A549 (cell line): ENCODE results near the gene HNMT. TPM values are rescaled to one million over a fixed set of nuclear protein-coding genes. Genes with fewer than 3 reads are reported as not detected.

Experiments used
- ATAC-seq, 2 experiments: fragments of 200-7000 bp in 1 of 2; fragments of >200 bp in 1 of 2; cut with Nextera tagmentation in 1 of 2; cut with Tn5 transposase in 1 of 2; 3 replicates each; pipeline versions ENCODE4 v1.8.0 to v1.9.1; 2018 to 2020; ENCODE audit warnings: mild to moderate bottlenecking in 1 of 2, moderate library complexity in 1 of 2
- CTCF ChIA-PET: fragments of 300-600 bp; sonication (Branson Sonifier 250); formaldehyde crosslinking; extraction: SDS; loops from one replicate; lab custom pipeline; 2021; ENCODE audit warnings: antibody characterized with exemption, inconsistent platforms; lab: Yijun Ruan, JAX
- POLR2A ChIA-PET: fragments of 350-600 bp; formaldehyde crosslinking; extraction: SDS; loops from one replicate; lab custom pipeline; 2021; ENCODE audit warnings: antibody characterized with exemption, inconsistent platforms; lab: Yijun Ruan, JAX
- DNase-seq, 2 experiments: peaks; one replicate each; pipeline versions ENCODE4 v3.0.0 to v3.0.0-alpha.2; 2011 to 2016; ENCODE audit warnings: low read depth in 1 of 2, low spot score in 1 of 2
- FAIRE-seq: peaks from 2 replicates; lab custom pipeline; 2011; peaks lifted over from hg19 to GRCh38; lab: Jason Lieb, UNC
- H3K27ac ChIP-seq, 2 experiments: fragments of >200 bp; sonication (Bioruptor Twin); formaldehyde crosslinking; 3 replicates each; pipeline ENCODE4 v1.5.1; 2016 to 2017
- H3K4me1 ChIP-seq: fragments of >200 bp; sonication (Bioruptor Twin); formaldehyde crosslinking; 3 replicates; pipeline ENCODE4 v1.6.1; 2016
- H3K4me2 ChIP-seq: fragments of >200 bp; sonication (Bioruptor Twin); formaldehyde crosslinking; 3 replicates; pipeline ENCODE4 v1.6.1; 2016
- H3K4me3 ChIP-seq: fragments of >200 bp; sonication (Bioruptor Twin); formaldehyde crosslinking; 3 replicates; pipeline ENCODE4 v1.5.1; 2016
- H3K9me3 ChIP-seq: fragments of >200 bp; sonication (Bioruptor Twin); formaldehyde crosslinking; 3 replicates; pipeline ENCODE4 v1.6.1; 2016
- CHD4 ChIP-seq: fragments of 200-600 bp; sonication (generic); IDR thresholded peaks from 2 replicates; pipeline ENCODE4 v1.6.1; 2016; ENCODE audit warnings: antibody characterized with exemption, mild to moderate bottlenecking, borderline replicate concordance
- EP300 ChIP-seq, 2 experiments: fragments of >200 bp; sonication (Bioruptor Twin); formaldehyde crosslinking; IDR thresholded peaks; 2 replicates in 1 of 2; 3 replicates in 1 of 2; pipeline ENCODE4 v1.6.1; 2016 to 2017
- FOSB ChIP-seq: fragments of 250-450 bp; sonication (Bioruptor Pico); IDR thresholded peaks from 2 replicates; pipeline ENCODE4 v1.5.0; 2020; ENCODE audit warnings: mild to moderate bottlenecking, moderate library complexity
- FOXS1 ChIP-seq: fragments of 250-450 bp; sonication (Bioruptor Pico); IDR thresholded peaks from 2 replicates; pipeline ENCODE4 v1.5.0; 2020; ENCODE audit warnings: mild to moderate bottlenecking, moderate library complexity
- GATA3 ChIP-seq: IDR thresholded peaks from 2 replicates; pipeline ENCODE4 v1.6.1; 2012; ENCODE audit warnings: borderline replicate concordance
- HEYL ChIP-seq: fragments of 250-450 bp; sonication (Bioruptor Pico); IDR thresholded peaks from 2 replicates; pipeline ENCODE4 v1.8.0; 2021; ENCODE audit warnings: mild to moderate bottlenecking, moderate library complexity
- HOXB5 ChIP-seq: fragments of 250-450 bp; sonication (Bioruptor Pico); IDR thresholded peaks from 2 replicates; pipeline ENCODE4 v1.5.0; 2020; ENCODE audit warnings: mild to moderate bottlenecking, moderate library complexity
- MAFK ChIP-seq: fragments of 450-650 bp; IDR thresholded peaks from 2 replicates; pipeline ENCODE4 v1.6.1; 2014; ENCODE audit not compliant: partially characterized antibody
- MYC ChIP-seq: IDR thresholded peaks from 2 replicates; pipeline ENCODE4 v1.6.1; 2012; ENCODE audit warnings: mild to moderate bottlenecking, inconsistent platforms, low read length, improper control_type of control experiment, borderline replicate concordance
- PHF8 ChIP-seq: fragments of 200-600 bp; sonication (generic); IDR thresholded peaks from 2 replicates; pipeline ENCODE4 v1.6.1; 2016; ENCODE audit warnings: low read depth, mild to moderate bottlenecking, antibody characterized with exemption, moderate library complexity, borderline replicate concordance
- POLR2A ChIP-seq: IDR thresholded peaks from 2 replicates; pipeline ENCODE4 v1.6.1; 2012; ENCODE audit warnings: mild to moderate bottlenecking, low read length
- POLR2AphosphoS2 ChIP-seq: conservative IDR thresholded peaks from 2 replicates; pipeline ENCODE4 v1.6.1; 2012; ENCODE audit warnings: low read length, improper control_type of control experiment, inconsistent platforms
- RAD21 ChIP-seq, 2 experiments: fragments of >200 bp in 1 of 2; sonication (Bioruptor Twin) in 1 of 2; formaldehyde crosslinking in 1 of 2; IDR thresholded peaks in 1 of 2; conservative IDR thresholded peaks in 1 of 2; 2 replicates in 1 of 2; 3 replicates in 1 of 2; pipeline ENCODE4 v1.6.1; 2012 to 2018; ENCODE audit warnings: inconsistent platforms in 1 of 2
- RCOR1 ChIP-seq: fragments of 150-350 bp; IDR thresholded peaks from 2 replicates; pipeline ENCODE4 v1.6.1; 2014; ENCODE audit warnings: antibody characterized with exemption, low read length, low read depth
- RNF2 ChIP-seq: fragments of 200-600 bp; sonication (generic); IDR thresholded peaks from 2 replicates; pipeline ENCODE4 v1.6.1; 2016; ENCODE audit warnings: low read depth, mild to moderate bottlenecking, antibody characterized with exemption, moderate library complexity, borderline replicate concordance
- SMC3 ChIP-seq: fragments of >200 bp; sonication (Bioruptor Twin); formaldehyde crosslinking; IDR thresholded peaks from 3 replicates; pipeline ENCODE4 v1.6.1; 2018; ENCODE audit warnings: inconsistent platforms
- SREBF2 ChIP-seq: fragments of 450-650 bp; IDR thresholded peaks from 2 replicates; pipeline ENCODE4 v1.6.1; 2014; ENCODE audit warnings: mild to moderate bottlenecking, moderate library complexity
- ZFP36 ChIP-seq: fragments of 450-650 bp; IDR thresholded peaks from 2 replicates; pipeline ENCODE4 v1.6.1; 2014; ENCODE audit warnings: borderline replicate concordance; ENCODE audit not compliant: partially characterized antibody
- ZNF302 ChIP-seq: fragments of 250-450 bp; sonication (Bioruptor Pico); IDR thresholded peaks from 2 replicates; pipeline ENCODE4 v1.9.0; 2021; ENCODE audit warnings: inconsistent platforms, mild to moderate bottlenecking, moderate library complexity
- ZSCAN20 ChIP-seq: fragments of 250-450 bp; sonication (Bioruptor Pico); IDR thresholded peaks from 2 replicates; pipeline ENCODE4 v1.8.0; 2022; ENCODE audit warnings: mild to moderate bottlenecking, moderate library complexity
- WGBS: methylation state at CpG from one replicate; pipeline ENCODE4 v1.1.6; 2017; ENCODE audit errors: missing lambda C conversion rate; 5-methylcytosine and 5-hydroxymethylcytosine counted together
- polyA plus RNA-seq, 4 experiments: library from polyadenylated mRNA; depleted of rRNA in 3 of 4; stranded (reverse); fragments of >200 nt; fragmentation: RNase III in 1 of 4; extraction: RNeasy Plus Mini Kit Qiagen cat#74134 plus additional on column Dnase treatment in 1 of 4; gene quantifications; 2 replicates in 3 of 4; 3 replicates in 1 of 4; pipeline ENCODE4 v1.2.3, GENCODE V29; 2011 to 2017
- TF ChIP-seq, protein P1 (sequence below): IDR thresholded peaks from 2 replicates; pipeline ENCODE4 v1.6.1; 2012
- TF ChIP-seq, protein P2 (sequence below): IDR thresholded peaks from 2 replicates; pipeline ENCODE4 v1.6.1; 2012; ENCODE audit warnings: low read depth, borderline replicate concordance
- TF ChIP-seq, protein P3 (sequence below): fragments of >200 bp; sonication (Bioruptor Twin); formaldehyde crosslinking; IDR thresholded peaks from 3 replicates; pipeline ENCODE4 v1.6.1; 2016
- TF ChIP-seq, protein P4 (sequence below): fragments of >200 bp; sonication (Bioruptor Twin); formaldehyde crosslinking; IDR thresholded peaks from 3 replicates; pipeline ENCODE4 v1.5.1; 2016
- TF ChIP-seq, protein P5 (sequence below): fragments of 200-600 bp; sonication (generic); IDR thresholded peaks from 2 replicates; pipeline ENCODE4 v1.6.1; 2016; ENCODE audit warnings: antibody characterized with exemption, mild to moderate bottlenecking, moderate library complexity

The HNMT gene
- polyA plus RNA-seq, 2 of the 4 experiments (the other 2 are of a cell fraction): 1.5 to 5.5 TPM

DNA sequence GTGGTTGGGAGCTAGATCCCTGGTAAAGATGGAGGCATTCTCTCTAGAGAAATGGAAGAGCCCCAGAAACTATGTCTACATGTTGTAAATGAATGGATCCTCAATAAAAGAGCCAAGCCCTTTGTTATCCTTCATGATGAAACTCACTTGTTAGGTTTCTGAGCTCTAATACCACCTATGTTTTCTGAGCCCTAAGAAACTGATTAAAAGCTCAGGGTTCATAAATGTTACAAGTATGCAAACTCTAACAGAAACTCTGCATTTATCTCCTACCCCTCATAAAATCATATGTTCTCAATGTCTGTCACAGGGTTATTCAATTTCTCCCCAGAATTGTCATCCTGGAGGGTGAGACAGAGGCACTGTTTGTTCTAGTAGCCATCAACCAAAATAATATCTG, 18.0 kb upstream of the HNMT start:
- CTCF ChIA-PET: interaction anchor here (1.0 to 1.4 kb wide), 2 partner anchors 11 to 841 kb away, joined by 3 read pairs; no protein-coding TSS in a partner anchor
- Histone ChIP-seq H3K9me3 (no peaks in the 10 kb centered on the region), H3K4me2 (no peak overlapping the region), H3K4me1 (peaks cover 39% of the 10 kb centered on the region), H3K27ac (no peak overlapping the region), H3K4me3 (no peak overlapping the region)
- TF ChIP-seq CHD4 (no peak), SREBF2 (no peak)
- POLR2A ChIA-PET: no interaction called here
- ATAC-seq (no peak), FAIRE-seq (no peak), DNase-seq (no peak)

DNA sequence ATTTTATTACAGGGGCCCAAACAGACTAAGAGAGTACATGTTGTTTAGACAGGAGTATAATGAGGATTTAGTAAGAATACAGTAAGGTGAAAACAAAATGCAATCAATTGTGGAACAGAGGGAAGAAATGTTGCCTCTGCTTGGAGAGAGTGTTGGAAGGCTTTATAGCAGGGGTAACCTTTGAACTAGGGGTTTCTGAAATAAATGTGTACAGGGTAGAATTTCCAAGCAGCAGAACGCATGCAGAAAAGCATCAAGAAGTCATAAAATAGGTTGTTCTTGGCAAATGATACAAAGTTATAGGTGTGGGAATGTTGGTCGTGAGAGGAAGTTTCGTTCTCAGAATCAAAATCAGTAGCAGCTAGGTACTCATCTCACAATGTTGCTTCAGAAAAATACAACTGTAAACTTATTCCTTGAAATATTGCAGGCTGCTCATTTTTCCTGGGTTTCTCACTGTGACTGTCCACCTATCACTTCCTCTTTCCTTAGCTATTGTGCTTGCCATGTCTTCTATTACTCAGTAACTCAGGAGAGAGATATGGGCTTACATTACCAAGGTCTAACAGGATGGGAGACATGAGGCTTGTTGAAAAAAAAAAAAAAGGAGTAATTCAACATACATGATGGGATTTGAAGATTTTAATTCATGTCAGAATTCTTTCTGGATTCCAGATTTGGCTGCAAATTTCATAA, 17.1 kb upstream of the HNMT start:
- no peak for ATAC-seq
- ChIA-PET POLR2A (no interaction called here), CTCF (interaction anchor here (1.4 kb wide), 2 partner anchors 11 to 840 kb away, joined by 3 read pairs; no protein-coding TSS in a partner anchor)
- TF ChIP-seq POLR2AphosphoS2: no peak
- no peak for TF ChIP-seq POLR2A
- no peak for TF ChIP-seq ZNF302 (CRISPR knock-in tag)
- TF ChIP-seq PHF8: no peak
- no peak for TF ChIP-seq RNF2
- TF ChIP-seq ZSCAN20 (CRISPR knock-in tag): no peak
- TF ChIP-seq, protein P1, sequence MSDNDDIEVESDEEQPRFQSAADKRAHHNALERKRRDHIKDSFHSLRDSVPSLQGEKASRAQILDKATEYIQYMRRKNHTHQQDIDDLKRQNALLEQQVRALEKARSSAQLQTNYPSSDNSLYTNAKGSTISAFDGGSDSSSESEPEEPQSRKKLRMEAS: no peak
- no peak for TF ChIP-seq HEYL
- TF ChIP-seq, protein P2, sequence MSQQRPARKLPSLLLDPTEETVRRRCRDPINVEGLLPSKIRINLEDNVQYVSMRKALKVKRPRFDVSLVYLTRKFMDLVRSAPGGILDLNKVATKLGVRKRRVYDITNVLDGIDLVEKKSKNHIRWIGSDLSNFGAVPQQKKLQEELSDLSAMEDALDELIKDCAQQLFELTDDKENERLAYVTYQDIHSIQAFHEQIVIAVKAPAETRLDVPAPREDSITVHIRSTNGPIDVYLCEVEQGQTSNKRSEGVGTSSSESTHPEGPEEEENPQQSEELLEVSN: no peak
- TF ChIP-seq HOXB5: no peak
- TF ChIP-seq, protein P3, sequence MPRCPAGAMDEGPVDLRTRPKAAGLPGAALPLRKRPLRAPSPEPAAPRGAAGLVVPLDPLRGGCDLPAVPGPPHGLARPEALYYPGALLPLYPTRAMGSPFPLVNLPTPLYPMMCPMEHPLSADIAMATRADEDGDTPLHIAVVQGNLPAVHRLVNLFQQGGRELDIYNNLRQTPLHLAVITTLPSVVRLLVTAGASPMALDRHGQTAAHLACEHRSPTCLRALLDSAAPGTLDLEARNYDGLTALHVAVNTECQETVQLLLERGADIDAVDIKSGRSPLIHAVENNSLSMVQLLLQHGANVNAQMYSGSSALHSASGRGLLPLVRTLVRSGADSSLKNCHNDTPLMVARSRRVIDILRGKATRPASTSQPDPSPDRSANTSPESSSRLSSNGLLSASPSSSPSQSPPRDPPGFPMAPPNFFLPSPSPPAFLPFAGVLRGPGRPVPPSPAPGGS: no peak
- no peak for DNase-seq
- 82% methylated on average over 3 of the region's 3 CpGs for WGBS
- no peaks in the 10 kb centered on the region for H3K9me3 ChIP-seq
- H3K27ac ChIP-seq: no peak overlapping the region
- no peak for FAIRE-seq
- H3K4me2 ChIP-seq: no peak overlapping the region
- H3K4me1 ChIP-seq: peaks cover 32% of the 10 kb centered on the region
- H3K4me3 ChIP-seq: no peak overlapping the region

DNA sequence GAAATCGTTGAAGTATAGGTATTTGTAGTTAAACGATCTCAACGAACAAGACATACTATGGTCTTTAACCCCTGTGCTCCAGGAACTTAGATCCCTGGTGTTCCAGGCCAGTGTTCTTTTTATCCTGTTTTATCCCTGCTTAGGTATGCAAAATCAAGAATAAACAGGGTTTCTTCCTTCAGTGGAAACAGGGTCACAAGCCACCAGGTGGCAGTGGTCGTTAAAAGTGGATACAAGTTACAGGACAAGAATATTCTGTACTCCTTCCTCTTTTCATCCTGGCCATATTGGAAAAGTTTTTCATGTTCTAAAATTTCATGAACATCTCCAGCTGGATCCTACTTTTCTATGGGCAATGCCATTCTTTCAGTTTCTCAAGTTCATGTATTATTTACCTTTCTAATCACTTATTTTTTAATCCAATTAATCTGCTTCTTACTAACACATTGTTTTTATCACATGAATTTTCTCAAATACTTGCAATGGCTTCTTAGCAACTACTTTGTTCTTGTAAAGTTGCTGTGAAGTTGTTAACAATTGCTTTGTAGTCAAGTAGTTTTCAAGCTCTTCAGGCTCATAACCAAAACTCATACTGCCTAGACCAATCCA, 16.4 kb upstream of the HNMT start:
- H3K27ac ChIP-seq: no peak overlapping the region
- FAIRE-seq: peak; percentile 46
- ATAC-seq: peak; percentile 68 to 88; a peak in 3 of 6 replicates
- CTCF ChIA-PET: interaction anchor here (0.6 to 2.0 kb wide), 8 partner anchors 9 to 882 kb away, joined by 3 to 6 read pairs (median 4); no protein-coding TSS in a partner anchor
- peak; percentile 24 to 81 for DNase-seq
- H3K4me2 ChIP-seq: no peak overlapping the region
- no peak overlapping the region for H3K4me3 ChIP-seq
- TF ChIP-seq RAD21 (conservative IDR thresholded peaks at IDR 0.05 in 1 of 2, IDR thresholded peaks at IDR 0.05 in 1 of 2) (peak; percentile 72 to 78), ZFP36 (no peak), EP300 (IDR thresholded peaks at IDR 0.05) (no peak), SREBF2 (no peak), FOSB (CRISPR knock-in tag) (no peak), RCOR1 (no peak), MYC (no peak), MAFK (peak; percentile 3), GATA3 (no peak), FOXS1 (CRISPR knock-in tag) (no peak), SMC3 (peak; percentile 79)
- TF ChIP-seq, protein P4, sequence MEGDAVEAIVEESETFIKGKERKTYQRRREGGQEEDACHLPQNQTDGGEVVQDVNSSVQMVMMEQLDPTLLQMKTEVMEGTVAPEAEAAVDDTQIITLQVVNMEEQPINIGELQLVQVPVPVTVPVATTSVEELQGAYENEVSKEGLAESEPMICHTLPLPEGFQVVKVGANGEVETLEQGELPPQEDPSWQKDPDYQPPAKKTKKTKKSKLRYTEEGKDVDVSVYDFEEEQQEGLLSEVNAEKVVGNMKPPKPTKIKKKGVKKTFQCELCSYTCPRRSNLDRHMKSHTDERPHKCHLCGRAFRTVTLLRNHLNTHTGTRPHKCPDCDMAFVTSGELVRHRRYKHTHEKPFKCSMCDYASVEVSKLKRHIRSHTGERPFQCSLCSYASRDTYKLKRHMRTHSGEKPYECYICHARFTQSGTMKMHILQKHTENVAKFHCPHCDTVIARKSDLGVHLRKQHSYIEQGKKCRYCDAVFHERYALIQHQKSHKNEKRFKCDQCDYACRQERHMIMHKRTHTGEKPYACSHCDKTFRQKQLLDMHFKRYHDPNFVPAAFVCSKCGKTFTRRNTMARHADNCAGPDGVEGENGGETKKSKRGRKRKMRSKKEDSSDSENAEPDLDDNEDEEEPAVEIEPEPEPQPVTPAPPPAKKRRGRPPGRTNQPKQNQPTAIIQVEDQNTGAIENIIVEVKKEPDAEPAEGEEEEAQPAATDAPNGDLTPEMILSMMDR: peak; percentile 57
- TF ChIP-seq, protein P5, sequence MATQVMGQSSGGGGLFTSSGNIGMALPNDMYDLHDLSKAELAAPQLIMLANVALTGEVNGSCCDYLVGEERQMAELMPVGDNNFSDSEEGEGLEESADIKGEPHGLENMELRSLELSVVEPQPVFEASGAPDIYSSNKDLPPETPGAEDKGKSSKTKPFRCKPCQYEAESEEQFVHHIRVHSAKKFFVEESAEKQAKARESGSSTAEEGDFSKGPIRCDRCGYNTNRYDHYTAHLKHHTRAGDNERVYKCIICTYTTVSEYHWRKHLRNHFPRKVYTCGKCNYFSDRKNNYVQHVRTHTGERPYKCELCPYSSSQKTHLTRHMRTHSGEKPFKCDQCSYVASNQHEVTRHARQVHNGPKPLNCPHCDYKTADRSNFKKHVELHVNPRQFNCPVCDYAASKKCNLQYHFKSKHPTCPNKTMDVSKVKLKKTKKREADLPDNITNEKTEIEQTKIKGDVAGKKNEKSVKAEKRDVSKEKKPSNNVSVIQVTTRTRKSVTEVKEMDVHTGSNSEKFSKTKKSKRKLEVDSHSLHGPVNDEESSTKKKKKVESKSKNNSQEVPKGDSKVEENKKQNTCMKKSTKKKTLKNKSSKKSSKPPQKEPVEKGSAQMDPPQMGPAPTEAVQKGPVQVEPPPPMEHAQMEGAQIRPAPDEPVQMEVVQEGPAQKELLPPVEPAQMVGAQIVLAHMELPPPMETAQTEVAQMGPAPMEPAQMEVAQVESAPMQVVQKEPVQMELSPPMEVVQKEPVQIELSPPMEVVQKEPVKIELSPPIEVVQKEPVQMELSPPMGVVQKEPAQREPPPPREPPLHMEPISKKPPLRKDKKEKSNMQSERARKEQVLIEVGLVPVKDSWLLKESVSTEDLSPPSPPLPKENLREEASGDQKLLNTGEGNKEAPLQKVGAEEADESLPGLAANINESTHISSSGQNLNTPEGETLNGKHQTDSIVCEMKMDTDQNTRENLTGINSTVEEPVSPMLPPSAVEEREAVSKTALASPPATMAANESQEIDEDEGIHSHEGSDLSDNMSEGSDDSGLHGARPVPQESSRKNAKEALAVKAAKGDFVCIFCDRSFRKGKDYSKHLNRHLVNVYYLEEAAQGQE: no peak
- no peaks in the 10 kb centered on the region for H3K9me3 ChIP-seq
- POLR2A ChIA-PET: no interaction called here
- 28% methylated on average over 4 of the region's 4 CpGs for WGBS
- H3K4me1 ChIP-seq: peaks cover 25% of the 10 kb centered on the region
